Stomach smooth muscle (tissue), 2 donors: ENCODE data around the gene TRIM65.
A peak's percentile ranks its signal among the peaks of the same experiment; 100 is the strongest.

Source experiments
- H3K27ac ChIP-seq: one replicate; pipeline ENCODE4 v1.7.0; 2013; ENCODE audit warnings: mild to moderate bottlenecking, low read length, inconsistent platforms
- H3K27me3 ChIP-seq, 2 donors: one replicate each; pipeline ENCODE4 v1.7.0; 2013; ENCODE audit warnings: low read length in 2 of 2; ENCODE audit not compliant: insufficient read depth in 2 of 2, control insufficient read depth in 1 of 2
- H3K36me3 ChIP-seq, 2 donors: one replicate each; pipeline ENCODE4 v1.7.0; 2013; ENCODE audit warnings: low read length in 2 of 2; ENCODE audit not compliant: control insufficient read depth in 2 of 2, insufficient read depth in 2 of 2
- H3K4me1 ChIP-seq: one replicate; pipeline ENCODE4 v1.7.0; 2013; ENCODE audit warnings: low read length; ENCODE audit not compliant: control insufficient read depth, insufficient read depth
- H3K4me3 ChIP-seq, 2 donors: one replicate each; pipeline ENCODE4 v1.7.0; 2013; ENCODE audit warnings: low read length in 2 of 2
- H3K9ac ChIP-seq, 2 donors: one replicate each; pipeline ENCODE4 v1.7.0; 2013; ENCODE audit warnings: low read length in 2 of 2, mild to moderate bottlenecking in 1 of 2
- H3K9me3 ChIP-seq, 2 donors: one replicate each; pipeline ENCODE4 v1.7.0; 2013; ENCODE audit warnings: low read length in 2 of 2; ENCODE audit not compliant: control insufficient read depth in 2 of 2
- donor health status: healthy.
- donor health status: Pancreatic carcinoma.

The TRIM65 gene

GRCh38 chr17:75904749-75905521, 8.2 kb upstream of the TRIM65 start, which contains the start of gene MRPL38:
TSS of gene MRPL38 (minus strand) at chr17:75904884. CDS start at chr17:75904875, 9 bp downstream.
- H3K27ac ChIP-seq = peak within 1 kb of the TSS; percentile 83
- H3K9ac ChIP-seq = peak within 1 kb of the TSS; percentile 89 to 90
- H3K36me3 ChIP-seq = peaks cover 9 to 14% of the 10 kb centered on the region in 2 donors
- H3K4me1 ChIP-seq = peaks cover 7% of the 10 kb centered on the region
- no peaks in the 10 kb centered on the region for H3K27me3 ChIP-seq
- H3K4me3 ChIP-seq = peak within 1 kb of the TSS; percentile 70 to 79
- H3K9me3 ChIP-seq = no peaks in the 10 kb centered on the region

- Histone ChIP-seq H3K4me3 (no peak overlapping the region), H3K27me3 (no peaks in the 10 kb centered on the region), H3K27ac (no peak overlapping the region), H3K4me1 (peaks cover 11% of the 10 kb centered on the region), H3K9me3 (no peaks in the 10 kb centered on the region), H3K9ac (no peak overlapping the region), H3K36me3 (peaks cover 16 to 29% of the 10 kb centered on the region in 2 donors)
Observed at GRCh38 chr17:75902406-75902805, 5.7 kb upstream of the TRIM65 start.

- Histone ChIP-seq H3K9me3 (no peaks in the 10 kb centered on the region), H3K4me1 (peaks cover 17% of the 10 kb centered on the region), H3K36me3 (peaks cover 16 to 29% of the 10 kb centered on the region in 2 donors), H3K27ac (no peak overlapping the region), H3K27me3 (no peaks in the 10 kb centered on the region), H3K4me3 (no peak overlapping the region), H3K9ac (no peak overlapping the region)
Observed at GRCh38 chr17:75901727-75902126, 5.0 kb upstream of the TRIM65 start.

DNA sequence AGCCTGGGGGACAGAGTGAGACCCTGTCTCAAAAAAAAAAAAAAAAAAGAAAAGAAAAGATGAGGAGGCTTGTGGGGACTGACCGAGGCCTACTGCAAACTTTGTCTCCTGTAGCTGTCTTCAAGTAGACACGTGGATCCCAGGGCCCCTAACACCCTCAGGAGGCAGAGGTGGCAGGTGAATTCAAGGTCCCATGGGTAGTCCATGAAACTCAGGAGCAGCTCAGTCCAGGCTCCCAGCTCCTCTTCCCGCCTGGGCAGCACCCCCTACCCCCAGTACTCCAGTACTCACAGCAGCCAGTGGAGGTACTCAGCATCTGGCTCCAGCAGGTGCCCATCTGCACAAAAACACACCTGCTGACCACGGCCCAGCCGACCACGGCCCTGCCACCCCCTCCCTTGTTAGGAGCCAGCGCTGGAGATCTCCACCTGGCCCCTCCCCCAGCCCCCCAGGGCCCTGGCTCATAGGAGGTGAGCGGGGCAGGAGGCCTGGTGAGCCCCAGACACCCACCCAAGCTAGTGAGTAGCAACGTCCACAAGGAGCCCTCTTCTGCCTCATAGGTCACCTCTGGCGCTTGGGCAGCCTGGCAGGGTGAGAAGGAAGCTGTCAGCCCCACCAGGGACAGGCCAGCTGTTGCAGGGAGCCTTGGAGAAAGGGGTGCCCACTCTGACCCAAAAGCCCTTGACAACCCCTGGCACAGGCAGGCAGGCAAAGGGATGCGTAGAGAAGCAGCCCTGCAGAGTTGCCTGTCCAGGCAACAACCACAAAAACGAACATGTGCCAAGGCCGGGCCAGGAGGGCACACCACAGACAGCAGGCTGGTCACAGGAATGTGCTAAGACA, 4.2 kb upstream of the TRIM65 start:
- Histone ChIP-seq H3K36me3 (peaks cover 16 to 29% of the 10 kb centered on the region in 2 donors), H3K27ac (no peak overlapping the region), H3K9me3 (no peaks in the 10 kb centered on the region), H3K4me3 (no peak overlapping the region), H3K27me3 (no peaks in the 10 kb centered on the region), H3K9ac (no peak overlapping the region), H3K4me1 (peaks cover 19% of the 10 kb centered on the region)

- Histone ChIP-seq H3K4me1 (peaks cover 27% of the 10 kb centered on the region), H3K9me3 (no peaks in the 10 kb centered on the region), H3K9ac (no peak overlapping the region), H3K36me3 (peaks cover 16 to 29% of the 10 kb centered on the region in 2 donors), H3K27ac (no peak overlapping the region), H3K27me3 (no peaks in the 10 kb centered on the region), H3K4me3 (no peak overlapping the region)
Observed at GRCh38 chr17:75899767-75900468, 3.2 kb upstream of the TRIM65 start.

GRCh38 chr17:75899353-75899752, 2.6 kb upstream of the TRIM65 start:
- peaks cover 32% of the 10 kb centered on the region for H3K4me1 ChIP-seq
- H3K9ac ChIP-seq = no peak overlapping the region
- H3K4me3 ChIP-seq = no peak overlapping the region
- peaks cover 16 to 29% of the 10 kb centered on the region in 2 donors for H3K36me3 ChIP-seq
- no peaks in the 10 kb centered on the region for H3K27me3 ChIP-seq
- no peak overlapping the region for H3K27ac ChIP-seq
- no peaks in the 10 kb centered on the region for H3K9me3 ChIP-seq

- H3K9ac ChIP-seq = no peak overlapping the region
- H3K36me3 ChIP-seq = peaks cover 16 to 29% of the 10 kb centered on the region in 2 donors
- no peak overlapping the region for H3K4me3 ChIP-seq
- H3K4me1 ChIP-seq = peaks cover 34% of the 10 kb centered on the region
- no peak overlapping the region for H3K27ac ChIP-seq
- H3K27me3 ChIP-seq = no peaks in the 10 kb centered on the region
- no peaks in the 10 kb centered on the region for H3K9me3 ChIP-seq
Observed at GRCh38 chr17:75898791-75899190, 2.0 kb upstream of the TRIM65 start.

DNA sequence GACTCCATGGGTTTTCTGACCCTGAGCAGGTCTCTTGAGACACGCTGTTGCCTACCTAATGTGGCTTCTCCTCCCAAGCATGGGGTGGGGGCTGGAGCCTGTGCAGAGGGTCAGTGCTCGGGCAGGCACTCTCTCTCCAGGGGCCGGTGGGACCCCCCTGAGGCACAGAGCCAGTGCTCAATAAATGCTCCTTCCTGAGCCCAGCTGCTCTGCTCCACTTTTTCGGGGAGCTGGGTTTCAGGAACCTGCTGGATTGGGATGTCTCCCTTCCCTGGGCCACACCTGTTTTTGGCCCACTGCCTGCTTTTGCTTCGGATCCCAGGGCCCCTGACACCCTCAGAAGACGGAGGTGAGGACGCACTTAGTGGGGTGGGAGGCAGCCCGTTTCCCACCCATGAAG, 1.3 kb upstream of the TRIM65 start:
- Histone ChIP-seq H3K9me3 (no peaks in the 10 kb centered on the region), H3K4me3 (no peak overlapping the region), H3K9ac (no peak overlapping the region), H3K4me1 (peaks cover 34% of the 10 kb centered on the region), H3K36me3 (peaks cover 16 to 29% of the 10 kb centered on the region in 2 donors), H3K27ac (no peak overlapping the region), H3K27me3 (no peaks in the 10 kb centered on the region)

DNA sequence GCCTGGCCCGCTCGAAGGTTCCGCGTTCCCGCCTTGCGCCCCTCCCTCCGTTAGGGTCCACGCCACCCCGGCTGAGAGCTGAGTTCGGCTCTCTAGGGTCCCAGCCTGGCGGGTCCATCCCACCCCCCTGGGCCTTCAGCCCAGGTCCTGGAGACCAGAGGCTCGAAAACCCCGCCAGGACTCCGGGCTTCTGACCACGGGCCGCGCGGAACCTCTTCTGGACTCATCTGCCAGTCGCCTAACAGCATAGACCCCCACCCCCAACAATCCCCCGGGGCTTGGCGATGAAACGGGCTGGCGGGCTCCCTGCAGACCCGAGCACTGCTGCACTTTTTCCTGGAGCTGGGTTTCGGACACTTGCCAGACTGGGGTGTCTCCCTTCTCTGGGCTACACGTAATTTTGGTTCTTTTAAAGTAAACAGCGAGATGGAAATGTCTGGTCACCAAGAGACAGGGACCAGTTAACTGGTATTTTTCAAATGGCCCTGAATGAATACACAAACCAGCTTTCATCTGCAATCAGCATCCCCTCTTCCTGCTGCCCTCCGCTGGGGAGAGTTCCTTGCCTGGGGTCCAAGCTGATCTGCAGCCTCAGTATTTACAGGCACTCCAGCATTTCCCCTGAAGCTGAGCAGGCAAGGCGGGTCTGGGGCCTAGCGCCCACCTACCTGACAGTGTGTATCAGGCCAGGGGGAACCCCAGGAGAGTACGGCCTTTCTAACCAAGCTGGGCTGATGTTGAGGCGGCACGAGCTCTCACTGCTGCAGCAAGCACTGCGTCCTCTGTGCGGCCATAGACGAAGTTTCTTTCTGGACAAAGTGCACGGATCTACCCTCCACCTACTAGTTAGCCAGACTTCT, 639 bp upstream of the TRIM65 start:
- Histone ChIP-seq H3K4me3 (peak overlapping the region; percentile 43 to 86), H3K9ac (peak overlapping the region in 1 of 2 donors; percentile 61), H3K36me3 (peaks cover 16 to 28% of the 10 kb centered on the region in 2 donors), H3K27me3 (no peaks in the 10 kb centered on the region), H3K9me3 (no peaks in the 10 kb centered on the region), H3K27ac (peak overlapping the region; percentile 86), H3K4me1 (peaks cover 38% of the 10 kb centered on the region)
